ENCODE data around the gene SUCLA2. TPM values are rescaled to one million over a fixed set of nuclear protein-coding genes. Genes with fewer than 3 reads are reported as not detected.

Gene SUCLA2
- total RNA-seq, 2 experiments from 2014 or later: 18.7 to 21.4 TPM

- H3K27ac Mint-ChIP-seq: no peak overlapping the region
- H3K27me3 Mint-ChIP-seq: no peaks in the 10 kb centered on the region
- ATAC-seq (ENCODE audit: poor library complexity) (no peak), DNase-seq (no peak)
- H3K4me3 Mint-ChIP-seq: no peak overlapping the region
- H3K36me3 Mint-ChIP-seq (ENCODE audit: low read depth): peaks cover 15% of the 10 kb centered on the region
- no peak overlapping the region for H3K4me3 ChIP-seq (ENCODE audit: low read length)
- TF ChIP-seq CTCF (IDR thresholded peaks at IDR 0.05): no peak
- POLR2A ChIA-PET: interaction anchor here (0.7 to 1.5 kb wide), 3 partner anchors 13 to 957 kb away, joined by 3 read pairs; partner anchors contain the start of gene NUDT15
- no peaks in the 10 kb centered on the region for H3K9me3 Mint-ChIP-seq
- H3K27me3 ChIP-seq (ENCODE audit: control insufficient read depth in 1 of 2, insufficient read depth in 2 of 2, low read length in 2 of 2): no peaks in the 10 kb centered on the region
- H3K9me3 ChIP-seq (ENCODE audit: control insufficient read depth in 1 of 2, insufficient read depth in 1 of 2, low read length in 2 of 2): no peaks in the 10 kb centered on the region
- no peak overlapping the region for H3K27ac ChIP-seq (ENCODE audit: low read depth in 1 of 2, low read length in 2 of 2)
- no peaks in the 10 kb centered on the region for H3K4me1 ChIP-seq (ENCODE audit: insufficient read depth, low read length)
- peaks cover 6% of the 10 kb centered on the region for H3K36me3 ChIP-seq (ENCODE audit: insufficient read depth, low read length)
- CTCF ChIA-PET: interaction anchor here (1.6 kb wide), 1 partner anchor 23 kb away, joined by 4 read pairs; the partner anchor contains the start of gene NUDT15
- intact Hi-C loops (cut with DNase I, micrococcal nuclease): no loop called here
- no peaks in the 10 kb centered on the region for H3K4me1 Mint-ChIP-seq (ENCODE audit: low read depth)
Measured at GRCh38 chr13:48014359-48014758, 13.3 kb upstream of the SUCLA2 start.

GRCh38 chr13:48012668-48013067, 11.6 kb upstream of the SUCLA2 start:
- Histone ChIP-seq H3K9me3 (ENCODE audit: control insufficient read depth in 1 of 2, insufficient read depth in 1 of 2, low read length in 2 of 2) (no peaks in the 10 kb centered on the region), H3K36me3 (ENCODE audit: insufficient read depth, low read length) (peaks cover 6% of the 10 kb centered on the region), H3K4me1 (ENCODE audit: insufficient read depth, low read length) (no peaks in the 10 kb centered on the region), H3K27me3 (ENCODE audit: control insufficient read depth in 1 of 2, insufficient read depth in 2 of 2, low read length in 2 of 2) (no peaks in the 10 kb centered on the region), H3K27ac (ENCODE audit: low read depth in 1 of 2, low read length in 2 of 2) (no peak overlapping the region), H3K4me3 (ENCODE audit: low read length) (no peak overlapping the region)
- DNase-seq (no peak), ATAC-seq (ENCODE audit: poor library complexity) (no peak)
- POLR2A ChIA-PET: interaction anchor here (1.5 kb wide), 1 partner anchor 25 kb away, joined by 3 read pairs; the partner anchor contains the start of gene NUDT15
- no peak for TF ChIP-seq CTCF (IDR thresholded peaks at IDR 0.05)
- Mint-ChIP-seq H3K9me3 (no peaks in the 10 kb centered on the region), H3K27ac (no peak overlapping the region), H3K27me3 (no peaks in the 10 kb centered on the region), H3K36me3 (ENCODE audit: low read depth) (peaks cover 15% of the 10 kb centered on the region), H3K4me1 (ENCODE audit: low read depth) (no peaks in the 10 kb centered on the region), H3K4me3 (no peak overlapping the region)
- CTCF ChIA-PET: interaction anchor here (1.2 kb wide), 1 partner anchor 83 kb away, joined by 3 read pairs; the partner anchor contains the start of gene MED4
- intact Hi-C loops (cut with DNase I, micrococcal nuclease): no loop called here

- H3K36me3 Mint-ChIP-seq (ENCODE audit: low read depth): peaks cover 15% of the 10 kb centered on the region
- no peak overlapping the region for H3K27ac Mint-ChIP-seq
- ATAC-seq (ENCODE audit: poor library complexity) (no peak), DNase-seq (no peak)
- ChIA-PET CTCF (no interaction called here), POLR2A (no interaction called here)
- Histone ChIP-seq H3K4me1 (ENCODE audit: insufficient read depth, low read length) (no peaks in the 10 kb centered on the region), H3K27ac (ENCODE audit: low read depth in 1 of 2, low read length in 2 of 2) (no peak overlapping the region), H3K9me3 (ENCODE audit: control insufficient read depth in 1 of 2, insufficient read depth in 1 of 2, low read length in 2 of 2) (no peaks in the 10 kb centered on the region), H3K36me3 (ENCODE audit: insufficient read depth, low read length) (peaks cover 6% of the 10 kb centered on the region), H3K27me3 (ENCODE audit: control insufficient read depth in 1 of 2, insufficient read depth in 2 of 2, low read length in 2 of 2) (no peaks in the 10 kb centered on the region), H3K4me3 (ENCODE audit: low read length) (no peak overlapping the region)
- H3K4me1 Mint-ChIP-seq (ENCODE audit: low read depth): no peaks in the 10 kb centered on the region
- TF ChIP-seq CTCF (IDR thresholded peaks at IDR 0.05): no peak
- no peak overlapping the region for H3K4me3 Mint-ChIP-seq
- no peaks in the 10 kb centered on the region for H3K27me3 Mint-ChIP-seq
- H3K9me3 Mint-ChIP-seq: no peaks in the 10 kb centered on the region
- intact Hi-C loops (cut with DNase I, micrococcal nuclease): no loop called here
Measured at GRCh38 chr13:48010698-48011097, 9.6 kb upstream of the SUCLA2 start.
